ENCODE results near the gene TLR6. TPM values are rescaled to one million over a fixed set of nuclear protein-coding genes. Genes with fewer than 3 reads are reported as not detected.

The TLR6 gene
- total RNA-seq, 1 donor from 2014 or later = not detected

GRCh38 chr4:38891051-38891983 lies 34.7 kb upstream of the TLR6 start:
- H3K4me3 Mint-ChIP-seq (ENCODE audit: unreplicated experiment) = no peak overlapping the region
- no peak overlapping the region for H3K27ac Mint-ChIP-seq (ENCODE audit: unreplicated experiment)
- no peak for DNase-seq
- no peaks in the 10 kb centered on the region for H3K4me1 Mint-ChIP-seq (ENCODE audit: low read depth, unreplicated experiment)
- H3K36me3 Mint-ChIP-seq (ENCODE audit: unreplicated experiment) = no peaks in the 10 kb centered on the region
- H3K27me3 Mint-ChIP-seq (ENCODE audit: unreplicated experiment) = no peaks in the 10 kb centered on the region
- TF ChIP-seq, protein P1, sequence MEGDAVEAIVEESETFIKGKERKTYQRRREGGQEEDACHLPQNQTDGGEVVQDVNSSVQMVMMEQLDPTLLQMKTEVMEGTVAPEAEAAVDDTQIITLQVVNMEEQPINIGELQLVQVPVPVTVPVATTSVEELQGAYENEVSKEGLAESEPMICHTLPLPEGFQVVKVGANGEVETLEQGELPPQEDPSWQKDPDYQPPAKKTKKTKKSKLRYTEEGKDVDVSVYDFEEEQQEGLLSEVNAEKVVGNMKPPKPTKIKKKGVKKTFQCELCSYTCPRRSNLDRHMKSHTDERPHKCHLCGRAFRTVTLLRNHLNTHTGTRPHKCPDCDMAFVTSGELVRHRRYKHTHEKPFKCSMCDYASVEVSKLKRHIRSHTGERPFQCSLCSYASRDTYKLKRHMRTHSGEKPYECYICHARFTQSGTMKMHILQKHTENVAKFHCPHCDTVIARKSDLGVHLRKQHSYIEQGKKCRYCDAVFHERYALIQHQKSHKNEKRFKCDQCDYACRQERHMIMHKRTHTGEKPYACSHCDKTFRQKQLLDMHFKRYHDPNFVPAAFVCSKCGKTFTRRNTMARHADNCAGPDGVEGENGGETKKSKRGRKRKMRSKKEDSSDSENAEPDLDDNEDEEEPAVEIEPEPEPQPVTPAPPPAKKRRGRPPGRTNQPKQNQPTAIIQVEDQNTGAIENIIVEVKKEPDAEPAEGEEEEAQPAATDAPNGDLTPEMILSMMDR (IDR thresholded peaks at IDR 0.05; ENCODE audit: partially characterized antibody, unreplicated experiment) = no peak
- no peaks in the 10 kb centered on the region for H3K9me3 Mint-ChIP-seq (ENCODE audit: unreplicated experiment)

DNA sequence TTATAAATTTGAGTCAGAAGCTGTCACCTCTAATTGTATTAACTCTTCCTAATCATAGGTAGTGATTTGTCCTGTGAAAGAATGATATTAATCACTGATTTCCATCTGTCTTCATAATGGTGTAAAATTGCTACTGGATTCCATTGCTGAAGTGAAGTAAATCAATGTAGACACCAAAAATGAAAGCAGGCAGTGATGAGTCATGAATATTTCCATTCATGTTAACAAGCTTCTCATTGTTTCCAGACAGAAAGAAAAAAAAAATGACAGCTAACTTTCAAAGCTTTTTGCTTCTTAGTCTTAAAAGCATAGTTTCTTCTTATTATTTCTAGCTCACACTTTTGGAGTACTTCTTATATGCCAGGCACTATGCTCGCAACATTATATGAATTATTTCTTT lies 32.5 kb upstream of the TLR6 start:
- Mint-ChIP-seq H3K36me3 (ENCODE audit: unreplicated experiment) (no peaks in the 10 kb centered on the region), H3K27me3 (ENCODE audit: unreplicated experiment) (no peaks in the 10 kb centered on the region), H3K9me3 (ENCODE audit: unreplicated experiment) (no peaks in the 10 kb centered on the region), H3K27ac (ENCODE audit: unreplicated experiment) (no peak overlapping the region), H3K4me3 (ENCODE audit: unreplicated experiment) (no peak overlapping the region), H3K4me1 (ENCODE audit: low read depth, unreplicated experiment) (no peaks in the 10 kb centered on the region)
- TF ChIP-seq, protein P1 (IDR thresholded peaks at IDR 0.05; ENCODE audit: partially characterized antibody, unreplicated experiment) = no peak
- DNase-seq = no peak

DNA sequence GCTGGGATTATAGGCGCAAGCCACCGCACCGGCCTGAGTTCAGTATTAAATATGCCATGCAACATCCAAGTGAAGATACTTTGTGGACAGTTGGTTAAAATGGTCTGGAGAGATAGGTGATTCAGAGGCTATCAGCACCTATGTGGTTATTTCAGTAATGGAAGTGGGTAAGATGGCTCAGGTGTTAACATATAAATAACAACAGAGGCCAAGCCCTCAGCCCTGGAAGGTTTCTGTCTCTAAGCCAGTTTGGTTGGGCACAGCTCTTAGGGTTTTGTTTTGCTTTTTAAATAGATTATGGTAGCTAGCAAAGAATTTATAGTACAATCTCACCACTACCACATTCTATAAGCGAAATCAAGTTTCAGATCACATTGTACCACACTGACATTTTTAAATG lies 27.6 kb upstream of the TLR6 start:
- Mint-ChIP-seq H3K4me3 (ENCODE audit: unreplicated experiment) (no peak overlapping the region), H3K9me3 (ENCODE audit: unreplicated experiment) (no peaks in the 10 kb centered on the region), H3K27ac (ENCODE audit: unreplicated experiment) (no peak overlapping the region), H3K27me3 (ENCODE audit: unreplicated experiment) (no peaks in the 10 kb centered on the region), H3K4me1 (ENCODE audit: low read depth, unreplicated experiment) (no peaks in the 10 kb centered on the region), H3K36me3 (ENCODE audit: unreplicated experiment) (no peaks in the 10 kb centered on the region)
- no peak for DNase-seq
- TF ChIP-seq, protein P1 (IDR thresholded peaks at IDR 0.05; ENCODE audit: partially characterized antibody, unreplicated experiment) = no peak

- no peaks in the 10 kb centered on the region for H3K36me3 Mint-ChIP-seq (ENCODE audit: unreplicated experiment)
- no peaks in the 10 kb centered on the region for H3K9me3 Mint-ChIP-seq (ENCODE audit: unreplicated experiment)
- H3K4me1 Mint-ChIP-seq (ENCODE audit: low read depth, unreplicated experiment) = peaks cover 6% of the 10 kb centered on the region
- DNase-seq = no peak
- no peak overlapping the region for H3K4me3 Mint-ChIP-seq (ENCODE audit: unreplicated experiment)
- no peak overlapping the region for H3K27ac Mint-ChIP-seq (ENCODE audit: unreplicated experiment)
- TF ChIP-seq, protein P1 (IDR thresholded peaks at IDR 0.05; ENCODE audit: partially characterized antibody, unreplicated experiment) = no peak
- H3K27me3 Mint-ChIP-seq (ENCODE audit: unreplicated experiment) = no peaks in the 10 kb centered on the region
Measured at GRCh38 chr4:38876636-38877035, 20.0 kb upstream of the TLR6 start.

- Mint-ChIP-seq H3K4me1 (ENCODE audit: low read depth, unreplicated experiment) (peaks cover 6% of the 10 kb centered on the region), H3K36me3 (ENCODE audit: unreplicated experiment) (no peaks in the 10 kb centered on the region), H3K27me3 (ENCODE audit: unreplicated experiment) (peaks cover 7% of the 10 kb centered on the region), H3K4me3 (ENCODE audit: unreplicated experiment) (no peak overlapping the region), H3K9me3 (ENCODE audit: unreplicated experiment) (no peaks in the 10 kb centered on the region), H3K27ac (ENCODE audit: unreplicated experiment) (no peak overlapping the region)
- DNase-seq = no peak
- TF ChIP-seq, protein P1 (IDR thresholded peaks at IDR 0.05; ENCODE audit: partially characterized antibody, unreplicated experiment) = no peak
Measured at GRCh38 chr4:38873290-38873944, 16.8 kb upstream of the TLR6 start.

Measured in glutamatergic neuron (in vitro differentiated cells).